WERI-Rb-1 (cell line): ENCODE measurements around the gene LYST.

Source experiments
- DNase-seq: peaks from one replicate; pipeline ENCODE4 v3.0.0-alpha.2; 2020
- H3K27ac ChIP-seq: fragments of 250-450 bp; sonication (Bioruptor Pico); 2 replicates; pipeline ENCODE4 v1.5.1; 2020; ENCODE audit warnings: mild to moderate bottlenecking, moderate library complexity
- H3K27me3 ChIP-seq: fragments of 250-450 bp; sonication (Bioruptor Pico); 2 replicates; pipeline ENCODE4 v1.5.1; 2021; ENCODE audit warnings: mild to moderate bottlenecking, low read depth, moderate library complexity; ENCODE audit not compliant: insufficient read depth, severe bottlenecking
- H3K36me3 ChIP-seq: fragments of 250-450 bp; sonication (Bioruptor Pico); 2 replicates; pipeline ENCODE4 v1.5.1; 2020; ENCODE audit warnings: mild to moderate bottlenecking, moderate library complexity
- H3K4me3 ChIP-seq: 2 replicates; pipeline ENCODE4 v1.5.1; 2011; ENCODE audit warnings: low read depth, mild to moderate bottlenecking, control low read depth, low read length
- H3K9me3 ChIP-seq: fragments of 250-450 bp; sonication (Bioruptor Pico); 2 replicates; pipeline ENCODE4 v1.5.1; 2021; ENCODE audit warnings: mild to moderate bottlenecking, moderate library complexity; ENCODE audit not compliant: severe bottlenecking
- CTCF ChIP-seq: IDR thresholded peaks from 2 replicates; pipeline ENCODE4 v1.5.1; 2011; ENCODE audit warnings: low read depth, mild to moderate bottlenecking, control low read depth, inconsistent platforms, low read length

LYST gene

GRCh38 chr1:235873045-235873444, 6.3 kb upstream of the LYST start:
- DNase-seq = no peak
- no peak overlapping the region for H3K27ac ChIP-seq
- TF ChIP-seq CTCF = no peak

GRCh38 chr1:235872270-235872669, 5.6 kb upstream of the LYST start:
- H3K36me3 ChIP-seq = no peaks in the 10 kb centered on the region
- no peak for TF ChIP-seq CTCF
- no peak overlapping the region for H3K27ac ChIP-seq
- DNase-seq = no peak
- no peak overlapping the region for H3K4me3 ChIP-seq
- no peaks in the 10 kb centered on the region for H3K27me3 ChIP-seq
- H3K9me3 ChIP-seq = no peaks in the 10 kb centered on the region

More at GRCh38 chr1:235873045-235873444, 6.3 kb upstream of the LYST start:
- Histone ChIP-seq H3K9me3 (no peaks in the 10 kb centered on the region), H3K36me3 (no peaks in the 10 kb centered on the region), H3K27me3 (no peaks in the 10 kb centered on the region), H3K4me3 (no peak overlapping the region)

- Histone ChIP-seq H3K27me3 (no peaks in the 10 kb centered on the region), H3K9me3 (no peaks in the 10 kb centered on the region), H3K27ac (no peak overlapping the region), H3K36me3 (no peaks in the 10 kb centered on the region), H3K4me3 (peak overlapping the region; percentile 86; the same call in 1 of the 2 replicates)
- no peak for DNase-seq
- TF ChIP-seq CTCF = no peak
These were observed 1.3 kb upstream of the LYST start for GRCh38 chr1:235867903-235868469.

- Histone ChIP-seq H3K36me3 (no peaks in the 10 kb centered on the region), H3K27me3 (no peaks in the 10 kb centered on the region), H3K9me3 (no peaks in the 10 kb centered on the region), H3K4me3 (peak overlapping the region; percentile 86), H3K27ac (peak overlapping the region; percentile 84)
- no peak for TF ChIP-seq CTCF
- peak; percentile 98 for DNase-seq
These were observed 473 bp upstream of the LYST start for GRCh38 chr1:235866913-235867845.

- peak overlapping the region; percentile 86 for H3K4me3 ChIP-seq
- no peaks in the 10 kb centered on the region for H3K36me3 ChIP-seq
- DNase-seq = no peak
- TF ChIP-seq CTCF = no peak
- no peaks in the 10 kb centered on the region for H3K27me3 ChIP-seq
- peak overlapping the region; percentile 84 for H3K27ac ChIP-seq
- H3K9me3 ChIP-seq = no peaks in the 10 kb centered on the region
These were observed 1.0 kb downstream of the LYST start for GRCh38 chr1:235865565-235866204.
